HepG2 (cell line): ENCODE results near the gene FGF18. TPM values are rescaled to one million over a fixed set of nuclear protein-coding genes. Genes with fewer than 3 reads are reported as not detected.

Experiments
- ATAC-seq: fragments of 200-7000 bp; cut with Tn5 transposase; 3 replicates; pipeline ENCODE4 v1.9.1; 2020; ENCODE audit warnings: mild to moderate bottlenecking, moderate library complexity
- BruUV-seq: library from RNA; stranded (reverse); fragments of 400-500 nt; replicated peaks from 2 replicates; lab custom pipeline; 2021; lab: Mats Ljungman, UMichigan
- CTCF ChIA-PET: fragments of 300-600 bp; formaldehyde crosslinking; extraction: SDS; loops from one replicate; lab custom pipeline; 2021; ENCODE audit warnings: low total read pairs, inconsistent platforms, low intra/inter-chr PET ratio; lab: Yijun Ruan, JAX
- POLR2A ChIA-PET: fragments of 350-600 bp; sonication (Branson Sonifier 250); formaldehyde crosslinking; loops from one replicate; lab custom pipeline; 2020; ENCODE audit warnings: antibody characterized with exemption, inconsistent platforms; lab: Yijun Ruan, JAX
- DNase-seq: peaks from one replicate; pipeline ENCODE4 v3.0.0-alpha.2; 2015; ENCODE audit warnings: low spot score
- FAIRE-seq: peaks from 3 replicates; lab custom pipeline; 2011; peaks lifted over from hg19 to GRCh38; lab: Jason Lieb, UNC
- H2AFZ ChIP-seq: one replicate; pipeline ENCODE4 v1.6.1; 2011; ENCODE audit warnings: low read length, inconsistent platforms
- H3K27ac ChIP-seq: fragments of 300-600 bp; 3 replicates; pipeline ENCODE4 v1.8.0; 2011; ENCODE audit warnings: mixed run types, mild to moderate bottlenecking, mixed read lengths, low read length, inconsistent platforms; ENCODE audit not compliant: insufficient read depth; ENCODE audit errors: extremely low read length
- H3K27me3 ChIP-seq, 2 experiments: fragments of 200-600 bp in 1 of 2; 2 replicates in 1 of 2; 3 replicates in 1 of 2; pipeline versions ENCODE4 v1.6.0 to v1.8.0; 2011; ENCODE audit warnings: low read length in 2 of 2, mild to moderate bottlenecking in 2 of 2, moderate library complexity in 2 of 2, inconsistent platforms in 1 of 2; ENCODE audit not compliant: insufficient read depth in 2 of 2, control insufficient read depth in 1 of 2
- H3K36me3 ChIP-seq, 2 experiments: fragments of 200-600 bp in 1 of 2; replicated peaks in 1 of 2; 2 replicates in 1 of 2; 3 replicates in 1 of 2; pipeline versions ENCODE4 v1.5.1 to v1.8.0; 2011; ENCODE audit warnings: low read length in 2 of 2, inconsistent platforms in 1 of 2; ENCODE audit not compliant: insufficient read depth in 2 of 2, control insufficient read depth in 1 of 2
- H3K4me1 ChIP-seq: 2 replicates; pipeline ENCODE4 v1.5.1; 2012; ENCODE audit warnings: low read length, inconsistent platforms; ENCODE audit not compliant: insufficient read depth
- H3K4me2 ChIP-seq: 2 replicates; pipeline ENCODE4 v1.6.0; 2011; ENCODE audit warnings: low read depth, low read length, inconsistent platforms
- H3K4me3 ChIP-seq, 3 experiments: fragments of 200-600 bp in 1 of 3; sonication (generic), shearing (Covaris generic) in 1 of 3; replicated peaks in 1 of 3; 2 replicates each; pipeline ENCODE4 v1.5.1; 2011 to 2016; ENCODE audit warnings: low read length in 3 of 3, inconsistent platforms in 2 of 3, low read depth in 2 of 3, mild to moderate bottlenecking in 2 of 3, control low read depth in 1 of 3, mixed read lengths in 1 of 3; ENCODE audit not compliant: insufficient read depth in 1 of 3
- H3K79me2 ChIP-seq: one replicate; pipeline ENCODE4 v1.6.1; 2011; ENCODE audit warnings: low read length, inconsistent platforms; ENCODE audit not compliant: insufficient read depth
- H3K9ac ChIP-seq: 2 replicates; pipeline ENCODE4 v1.6.0; 2011; ENCODE audit warnings: mild to moderate bottlenecking, low read depth, low read length, inconsistent platforms; ENCODE audit not compliant: insufficient read depth
- H3K9me3 ChIP-seq: 2 replicates; pipeline ENCODE4 v1.5.1; 2012; ENCODE audit warnings: mild to moderate bottlenecking, low read length
- H4K20me1 ChIP-seq: 2 replicates; pipeline ENCODE4 v1.6.0; 2011; ENCODE audit warnings: inconsistent platforms, mild to moderate bottlenecking, low read length, moderate library complexity; ENCODE audit not compliant: insufficient read depth
- BCL6 ChIP-seq: IDR thresholded peaks from 2 replicates; pipeline ENCODE4 v1.6.1; 2016; ENCODE audit warnings: missing genetic modification reagents, missing compliant biosample characterization
- ETV5 ChIP-seq: IDR thresholded peaks from 2 replicates; pipeline ENCODE4 v1.6.1; 2018; ENCODE audit warnings: missing biosample characterization, missing genetic modification reagents, inconsistent platforms, borderline replicate concordance
- GABPA ChIP-seq, 2 experiments: IDR thresholded peaks; 2 replicates each; pipeline ENCODE4 v1.6.1; 2011 to 2016; ENCODE audit warnings: low read depth in 2 of 2, low read length in 1 of 2, missing biosample characterization in 1 of 2, missing genetic modification characterization in 1 of 2
- GABPB1 ChIP-seq: IDR thresholded peaks from 2 replicates; pipeline ENCODE4 v1.6.1; 2016; ENCODE audit warnings: mild to moderate bottlenecking, missing genetic modification reagents, moderate library complexity, missing compliant biosample characterization
- MBNL3 ChIP-seq: fragments of 250-450 bp; sonication (Bioruptor Pico); conservative IDR thresholded peaks from 2 replicates; pipeline ENCODE4 v1.8.0; 2022; ENCODE audit warnings: mild to moderate bottlenecking, inconsistent platforms
- NR2C2 ChIP-seq: sonication (generic); formaldehyde crosslinking; IDR thresholded peaks from 2 replicates; pipeline ENCODE4 v1.4.0; 2020; ENCODE audit warnings: missing genetic modification reagents, mild to moderate bottlenecking, moderate library complexity, borderline replicate concordance
- NR2F1 ChIP-seq, 2 experiments: fragments of 450-650 bp in 1 of 2; formaldehyde crosslinking in 1 of 2; IDR thresholded peaks; 2 replicates each; pipeline versions ENCODE4 v1.5.0 to v1.6.1; 2016 to 2020; ENCODE audit warnings: mild to moderate bottlenecking in 1 of 2, missing compliant biosample characterization in 1 of 2, missing genetic modification reagents in 1 of 2, moderate library complexity in 1 of 2
- NR2F6 ChIP-seq, 2 experiments: IDR thresholded peaks; 2 replicates each; pipeline ENCODE4 v1.6.1; 2016; ENCODE audit warnings: antibody characterized with exemption in 1 of 2, mild to moderate bottlenecking in 1 of 2
- TIGD3 ChIP-seq: sonication (generic); formaldehyde crosslinking; IDR thresholded peaks from 2 replicates; pipeline ENCODE4 v1.5.1; 2020; ENCODE audit warnings: mild to moderate bottlenecking, missing genetic modification reagents, borderline replicate concordance
- ZNF281 ChIP-seq: sonication (generic); formaldehyde crosslinking; IDR thresholded peaks from 2 replicates; pipeline ENCODE4 v1.4.0; 2020; ENCODE audit warnings: missing genetic modification reagents, borderline replicate concordance
- WGBS: methylation state at CpG from one replicate; pipeline ENCODE4 v1.1.6; 2017; ENCODE audit warnings: low lambda C conversion rate; 5-methylcytosine and 5-hydroxymethylcytosine counted together
- in situ Hi-C: cut with HindIII; loops from 2 replicates; pipeline ENCODE4 v1.10.0; 2017; ENCODE audit warnings: low pct_unique_long_range_greater_than_20kb; ENCODE audit not compliant: extremely low pct_ligation_motif_present
- intact Hi-C: fragments of 100-400 bp; cut with micrococcal nuclease; formaldehyde crosslinking; loops from one replicate; pipeline ENCODE4 v1.10.0; 2022; ENCODE audit not compliant: unreplicated experiment
- polyA plus RNA-seq, 8 experiments: library from polyadenylated mRNA; depleted of rRNA in 3 of 8; stranded (reverse) in 7 of 8; unstranded in 1 of 8; fragments of >200 nt; fragmentation: Illumina TruSeq in 4 of 8; extraction: Trizol in 4 of 8; gene quantifications; 2 replicates each; pipeline versions ENCODE4 v1.2.1 to v1.2.3, GENCODE V29; 2011 to 2016; ENCODE audit warnings: low read depth in 4 of 8, missing spikeins in 1 of 8, mixed read lengths in 1 of 8; ENCODE audit not compliant: insufficient read depth in 1 of 8
- total RNA-seq, 5 experiments: library from RNA; depleted of rRNA; stranded (reverse); fragments of >200 nt; fragmentation: Illumina TruSeq; extraction: Trizol; gene quantifications; 2 replicates each; pipeline ENCODE4 v1.2.3, GENCODE V29; 2016; ENCODE audit warnings: low read depth in 1 of 5

Gene FGF18
- total and polyA plus RNA-seq, 2 of the 13 experiments (the other 11 are each of a cell fraction or from before 2014, with no cell fraction given), result not detected

GRCh38 chr5:171433352-171433698, 13.9 kb downstream of the FGF18 start:
- H3K4me3 ChIP-seq, result no peak overlapping the region
- peak; percentile 9; the same call in 2 of the 3 replicates for ATAC-seq
- FAIRE-seq, result no peak
- no peak overlapping the region for H2AFZ ChIP-seq
- no peaks in the 10 kb centered on the region for H4K20me1 ChIP-seq
- H3K27me3 ChIP-seq, result no peaks in the 10 kb centered on the region
- H3K4me2 ChIP-seq, result peak overlapping the region; percentile 7; the same call in 1 of the 2 replicates
- no peak overlapping the region for H3K27ac ChIP-seq
- WGBS, result 18% methylated on average over 3 of the region's 6 CpGs
- peaks cover 27% of the 10 kb centered on the region for H3K4me1 ChIP-seq
- H3K9me3 ChIP-seq, result no peaks in the 10 kb centered on the region
- H3K36me3 ChIP-seq, result no peaks in the 10 kb centered on the region
- no peaks in the 10 kb centered on the region for H3K79me2 ChIP-seq
- no peak overlapping the region for H3K9ac ChIP-seq
- no TSS peak for BruUV-seq
- CTCF ChIA-PET, result no interaction called here
- DNase-seq, result no peak
- in situ Hi-C loops (no loop called here), intact Hi-C loops (no loop called here)
- peak; percentile 56 for TF ChIP-seq BCL6
- peak; percentile 44; the same call in 1 of the 2 replicates for TF ChIP-seq NR2F6 (IDR thresholded peaks at IDR 0.05)
- TF ChIP-seq NR2F6 (CRISPR knock-in tag; IDR thresholded peaks at IDR 0.05), result peak; percentile 37; the same call in 1 of the 2 replicates
- peak; percentile 28; the same call in 1 of the 2 replicates for TF ChIP-seq GABPA (IDR thresholded peaks at IDR 0.05; ENCODE audit: low read depth, low read length)
- peak; percentile 62; the same call in 1 of the 2 replicates for TF ChIP-seq GABPA (CRISPR knock-in tag; IDR thresholded peaks at IDR 0.05; ENCODE audit: low read depth)
- TF ChIP-seq NR2C2 (CRISPR knock-in tag), result peak; percentile 75
- 0 out of 4 replicates have a peak, but pooled peaks of 1 of the 2 experiments have one; percentile 13 for TF ChIP-seq NR2F1 (CRISPR knock-in tag; IDR thresholded peaks at IDR 0.05)
- TF ChIP-seq ETV5 (CRISPR knock-in tag), result peak; percentile 15; the same call in 1 of the 2 replicates
- 0 out of 2 replicates have a peak, but pooled peaks have one; percentile 25 for TF ChIP-seq GABPB1 (CRISPR knock-in tag)
- TF ChIP-seq TIGD3, result no peak
- no peak for TF ChIP-seq MBNL3
- TF ChIP-seq ZNF281, result 0 out of 2 replicates have a peak, but pooled peaks have one; percentile 27
- TF ChIP-seq, all 625 proteins: peak for 8
- POLR2A ChIA-PET, result no interaction called here
